ENCODE measurements around the gene ESPNL. TPM values are rescaled to one million over a fixed set of nuclear protein-coding genes. Genes with fewer than 3 reads are reported as not detected.

The ESPNL gene
- total RNA-seq, 4 donors from 2014 or later: 0.14 to 4.4 (median 0.72) TPM

GRCh38 chr2:238174701-238175100 lies 74.6 kb downstream of the ESPNL start:
- DNase-seq: peak; percentile 44

DNA sequence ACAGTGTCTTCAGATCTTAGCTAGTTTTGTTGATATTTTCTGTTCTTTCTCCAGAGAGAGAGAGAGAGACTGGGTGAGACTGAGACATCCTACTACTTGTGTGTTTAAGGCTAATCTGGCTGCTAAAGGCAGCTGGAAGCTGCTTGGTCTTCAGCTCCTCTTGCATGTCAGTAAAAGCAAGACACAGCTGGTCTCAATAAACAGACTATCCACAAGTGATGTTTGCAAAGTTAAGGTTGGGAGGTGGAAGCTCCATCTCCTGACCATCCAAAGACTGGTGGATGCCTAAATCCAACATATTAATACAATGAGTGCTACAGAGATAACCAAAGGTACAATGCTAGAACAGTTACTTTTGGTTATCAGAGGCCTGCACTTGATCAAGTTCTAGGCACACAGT lies 76.5 kb downstream of the ESPNL start:
- in situ Hi-C loops (cut with MboI; ENCODE audit: low pct_ligation_motif_present in 1 of 4, low pct_unique_long_range_greater_than_20kb in 1 of 4, low sequenced_read_pairs in 3 of 4): no loop called here
- H3K36me3 ChIP-seq: peaks cover 0 to 54% (median 26%) of the 10 kb centered on the region in 4 donors

More at GRCh38 chr2:238174701-238175100, 74.6 kb downstream of the ESPNL start:
- TF ChIP-seq EP300 (IDR thresholded peaks at IDR 0.05; ENCODE audit: low read depth) (no peak), POLR2A (IDR thresholded peaks at IDR 0.05) (peak; percentile 23), POLR2AphosphoS5 (IDR thresholded peaks at IDR 0.05) (peak in 1 of 3 donors; percentile 15)
- TF ChIP-seq, protein P1, sequence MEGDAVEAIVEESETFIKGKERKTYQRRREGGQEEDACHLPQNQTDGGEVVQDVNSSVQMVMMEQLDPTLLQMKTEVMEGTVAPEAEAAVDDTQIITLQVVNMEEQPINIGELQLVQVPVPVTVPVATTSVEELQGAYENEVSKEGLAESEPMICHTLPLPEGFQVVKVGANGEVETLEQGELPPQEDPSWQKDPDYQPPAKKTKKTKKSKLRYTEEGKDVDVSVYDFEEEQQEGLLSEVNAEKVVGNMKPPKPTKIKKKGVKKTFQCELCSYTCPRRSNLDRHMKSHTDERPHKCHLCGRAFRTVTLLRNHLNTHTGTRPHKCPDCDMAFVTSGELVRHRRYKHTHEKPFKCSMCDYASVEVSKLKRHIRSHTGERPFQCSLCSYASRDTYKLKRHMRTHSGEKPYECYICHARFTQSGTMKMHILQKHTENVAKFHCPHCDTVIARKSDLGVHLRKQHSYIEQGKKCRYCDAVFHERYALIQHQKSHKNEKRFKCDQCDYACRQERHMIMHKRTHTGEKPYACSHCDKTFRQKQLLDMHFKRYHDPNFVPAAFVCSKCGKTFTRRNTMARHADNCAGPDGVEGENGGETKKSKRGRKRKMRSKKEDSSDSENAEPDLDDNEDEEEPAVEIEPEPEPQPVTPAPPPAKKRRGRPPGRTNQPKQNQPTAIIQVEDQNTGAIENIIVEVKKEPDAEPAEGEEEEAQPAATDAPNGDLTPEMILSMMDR (IDR thresholded peaks at IDR 0.05): no peak
- 49% methylated on average over 3 of the region's 3 CpGs; no CpG with 5 or more reads in 1 of the 2 donors for WGBS, 2 donors (ENCODE audit: low coverage in 1 of 2)
- peaks cover 4 to 16% (median 6%) of the 10 kb centered on the region in 4 donors for H3K4me1 ChIP-seq
- H3K27me3 ChIP-seq: no peaks in the 10 kb centered on the region
- H3K9me3 ChIP-seq: no peaks in the 10 kb centered on the region
- peaks cover 0 to 48% (median 23%) of the 10 kb centered on the region in 4 donors for H3K36me3 ChIP-seq
- no peak overlapping the region for H3K4me3 ChIP-seq
- in situ Hi-C loops (cut with MboI; ENCODE audit: low pct_ligation_motif_present in 1 of 4, low pct_unique_long_range_greater_than_20kb in 1 of 4, low sequenced_read_pairs in 3 of 4): no loop called here
- intact Hi-C loops (cut with DNase I; ENCODE audit: low total_unique reads): no loop called here
- H3K27ac ChIP-seq: peak overlapping the region in 1 of 4 donors; percentile 28

GRCh38 chr2:238180554-238180953 lies 80.4 kb downstream of the ESPNL start:
- TF ChIP-seq POLR2A (IDR thresholded peaks at IDR 0.05) (no peak), POLR2AphosphoS5 (IDR thresholded peaks at IDR 0.05) (no peak), EP300 (IDR thresholded peaks at IDR 0.05; ENCODE audit: low read depth) (no peak)
- TF ChIP-seq, protein P1 (IDR thresholded peaks at IDR 0.05): no peak
- Histone ChIP-seq H3K9me3 (no peaks in the 10 kb centered on the region), H3K4me1 (no peaks in the 10 kb centered on the region), H3K4me3 (no peak overlapping the region), H3K36me3 (peaks cover 0 to 81% (median 40%) of the 10 kb centered on the region in 4 donors), H3K27me3 (no peaks in the 10 kb centered on the region), H3K27ac (no peak overlapping the region)
- intact Hi-C loops (cut with DNase I; ENCODE audit: low total_unique reads) (no loop called here), in situ Hi-C loops (cut with MboI; ENCODE audit: low pct_ligation_motif_present in 1 of 4, low pct_unique_long_range_greater_than_20kb in 1 of 4, low sequenced_read_pairs in 3 of 4) (no loop called here)
- WGBS, 2 donors (ENCODE audit: low coverage in 1 of 2): 97% methylated on average over 5 of the region's 5 CpGs; no CpG with 5 or more reads in 1 of the 2 donors
- no peak for DNase-seq

More for the DNA sequence above, 76.5 kb downstream of the ESPNL start:
- intact Hi-C loops (cut with DNase I; ENCODE audit: low total_unique reads): no loop called here
- peaks cover 0 to 8% (median 0%) of the 10 kb centered on the region in 4 donors for H3K4me1 ChIP-seq
- DNase-seq: no peak
- peak overlapping the region in 2 of 4 donors; percentile 14 to 54 for H3K27ac ChIP-seq
- TF ChIP-seq POLR2AphosphoS5 (IDR thresholded peaks at IDR 0.05) (peak in 2 of 3 donors; percentile 3 to 30), EP300 (IDR thresholded peaks at IDR 0.05; ENCODE audit: low read depth) (no peak), POLR2A (IDR thresholded peaks at IDR 0.05) (no peak)
- TF ChIP-seq, protein P1 (IDR thresholded peaks at IDR 0.05): no peak
- no peak overlapping the region for H3K4me3 ChIP-seq
- H3K27me3 ChIP-seq: no peaks in the 10 kb centered on the region
- no peaks in the 10 kb centered on the region for H3K9me3 ChIP-seq

DNA sequence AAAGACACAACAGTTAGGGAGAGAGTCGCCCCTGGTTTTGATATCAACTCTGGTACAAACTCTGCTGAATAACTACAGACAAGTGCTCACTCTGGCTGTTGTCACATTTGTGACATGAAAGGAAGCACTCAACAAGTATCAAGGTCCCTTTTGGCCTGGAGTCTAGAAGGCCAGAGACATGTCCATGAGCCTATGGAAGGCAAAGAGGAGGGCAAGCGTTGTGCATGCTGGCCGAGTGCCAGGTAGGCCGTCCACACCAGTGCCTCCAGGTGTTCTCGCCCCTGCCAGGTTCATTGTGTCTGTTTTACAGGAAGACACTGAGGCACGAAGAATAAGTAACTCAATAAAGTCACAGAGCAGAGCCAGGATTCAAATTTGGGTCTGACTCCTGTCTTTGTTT lies 82.2 kb downstream of the ESPNL start:
- peaks cover 0 to 96% (median 45%) of the 10 kb centered on the region in 4 donors for H3K36me3 ChIP-seq
- 78 to 100% methylated on average over 1 to 6 of the region's 6 CpGs for WGBS, 2 donors (ENCODE audit: low coverage in 1 of 2)

More for the DNA sequence above, 82.2 kb downstream of the ESPNL start:
- TF ChIP-seq, protein P1 (IDR thresholded peaks at IDR 0.05): no peak
- no peak for TF ChIP-seq EP300 (IDR thresholded peaks at IDR 0.05; ENCODE audit: low read depth)
- TF ChIP-seq POLR2AphosphoS5 (IDR thresholded peaks at IDR 0.05): no peak
- no peak for TF ChIP-seq POLR2A (IDR thresholded peaks at IDR 0.05)
- no peak overlapping the region for H3K27ac ChIP-seq
- no peak overlapping the region for H3K4me3 ChIP-seq
- intact Hi-C loops (cut with DNase I; ENCODE audit: low total_unique reads) (no loop called here), in situ Hi-C loops (cut with MboI; ENCODE audit: low pct_ligation_motif_present in 1 of 4, low pct_unique_long_range_greater_than_20kb in 1 of 4, low sequenced_read_pairs in 3 of 4) (no loop called here)
- H3K9me3 ChIP-seq: no peaks in the 10 kb centered on the region
- no peaks in the 10 kb centered on the region for H3K27me3 ChIP-seq
- no peak for DNase-seq
- H3K4me1 ChIP-seq: no peaks in the 10 kb centered on the region

Other genes with a start within 250 kb of the ESPNL start
- gene RAMP1, start 240.7 kb upstream of the ESPNL start, total RNA-seq: 100 to 1,000 TPM in 2 of 4 donors, 10 to 100 TPM in 2; 47.5 to 158 (median 95.7) TPM
- 10 to 100 TPM; 66.8 to 79.4 (median 70.5) TPM for gene UBE2F, start 133.3 kb upstream of the ESPNL start, total RNA-seq
- 10 to 100 TPM in 3 of 4 donors, 1 to 10 TPM in 1; 9.4 to 24.3 (median 11.1) TPM for gene SCLY, start 39.3 kb upstream of the ESPNL start, total RNA-seq
- 1 to 10 TPM in 1 of 4 donors, under 1 TPM in 1, not detected in 2; 0.14 to 5.6 TPM for gene KLHL30, start 38.3 kb downstream of the ESPNL start, total RNA-seq
- under 1 TPM in 1 of 4 donors, not detected in 3; 0.41 TPM for gene ERFE, start 58.6 kb downstream of the ESPNL start, total RNA-seq
- 10 to 100 TPM; 16.3 to 40.0 (median 32.1) TPM for gene ILKAP, start 103.4 kb downstream of the ESPNL start, total RNA-seq
- gene HES6, start 139.7 kb downstream of the ESPNL start, total RNA-seq: 10 to 100 TPM; 15.0 to 94.5 (median 31.7) TPM
- gene PER2, start 188.3 kb downstream of the ESPNL start, total RNA-seq: 10 to 100 TPM; 19.1 to 67.3 (median 32.3) TPM
- gene TRAF3IP1, start 220.2 kb downstream of the ESPNL start, total RNA-seq: 10 to 100 TPM in 3 of 4 donors, 1 to 10 TPM in 1; 1.1 to 14.1 (median 10.4) TPM

Data from transverse colon (tissue), 4 donors.